RWPE2 (cell line): ENCODE results near the gene RBMS1.
A peak's percentile ranks its signal among the peaks of the same experiment; 100 is the strongest.
"Not testable (repeated sequence)": the region's sequence is repeated elsewhere in the genome, so short reads cannot be mapped to it uniquely, and the experiment has no call there.

Experiments used
- ATAC-seq: fragments of 200-7000 bp; cut with Tn5 transposase; 3 replicates; pipeline ENCODE4 v1.9.1; 2021; ENCODE audit warnings: low read depth
- DNase-seq: peaks from one replicate; pipeline ENCODE4 v3.0.0-alpha.2; 2020; ENCODE audit warnings: low spot score
- H3K27ac ChIP-seq: fragments of 450-650 bp; 2 replicates; pipeline ENCODE4 v1.5.1; 2017; ENCODE audit warnings: mild to moderate bottlenecking; ENCODE audit not compliant: poor library complexity, severe bottlenecking
- H3K27me3 ChIP-seq: fragments of 250-450 bp; sonication (Bioruptor Pico); 2 replicates; pipeline ENCODE4 v1.5.1; 2021; ENCODE audit warnings: mild to moderate bottlenecking, moderate library complexity; ENCODE audit not compliant: insufficient read depth, poor library complexity, severe bottlenecking
- H3K36me3 ChIP-seq: fragments of 250-450 bp; sonication (Bioruptor Pico); 2 replicates; pipeline ENCODE4 v1.5.1; 2020; ENCODE audit warnings: low read depth, mild to moderate bottlenecking, moderate library complexity
- H3K4me1 ChIP-seq: fragments of 250-450 bp; sonication (Bioruptor Pico); 2 replicates; pipeline ENCODE4 v1.5.1; 2021; ENCODE audit warnings: mild to moderate bottlenecking, moderate library complexity; ENCODE audit not compliant: insufficient read depth, poor library complexity, severe bottlenecking
- H3K4me3 ChIP-seq: fragments of 250-450 bp; sonication (Bioruptor Pico); 2 replicates; pipeline ENCODE4 v1.5.1; 2021; ENCODE audit warnings: mild to moderate bottlenecking, moderate library complexity; ENCODE audit not compliant: severe bottlenecking
- H3K9me3 ChIP-seq: fragments of 250-450 bp; sonication (Bioruptor Pico); 2 replicates; pipeline ENCODE4 v1.5.1; 2021; ENCODE audit warnings: mild to moderate bottlenecking, moderate library complexity; ENCODE audit not compliant: severe bottlenecking
- TF ChIP-seq, protein P1 (sequence below): fragments of 450-650 bp; IDR thresholded peaks from one replicate; pipeline ENCODE4 v1.5.1; 2017; ENCODE audit warnings: mild to moderate bottlenecking, moderate library complexity; ENCODE audit not compliant: poor library complexity, severe bottlenecking

RBMS1 gene

DNA sequence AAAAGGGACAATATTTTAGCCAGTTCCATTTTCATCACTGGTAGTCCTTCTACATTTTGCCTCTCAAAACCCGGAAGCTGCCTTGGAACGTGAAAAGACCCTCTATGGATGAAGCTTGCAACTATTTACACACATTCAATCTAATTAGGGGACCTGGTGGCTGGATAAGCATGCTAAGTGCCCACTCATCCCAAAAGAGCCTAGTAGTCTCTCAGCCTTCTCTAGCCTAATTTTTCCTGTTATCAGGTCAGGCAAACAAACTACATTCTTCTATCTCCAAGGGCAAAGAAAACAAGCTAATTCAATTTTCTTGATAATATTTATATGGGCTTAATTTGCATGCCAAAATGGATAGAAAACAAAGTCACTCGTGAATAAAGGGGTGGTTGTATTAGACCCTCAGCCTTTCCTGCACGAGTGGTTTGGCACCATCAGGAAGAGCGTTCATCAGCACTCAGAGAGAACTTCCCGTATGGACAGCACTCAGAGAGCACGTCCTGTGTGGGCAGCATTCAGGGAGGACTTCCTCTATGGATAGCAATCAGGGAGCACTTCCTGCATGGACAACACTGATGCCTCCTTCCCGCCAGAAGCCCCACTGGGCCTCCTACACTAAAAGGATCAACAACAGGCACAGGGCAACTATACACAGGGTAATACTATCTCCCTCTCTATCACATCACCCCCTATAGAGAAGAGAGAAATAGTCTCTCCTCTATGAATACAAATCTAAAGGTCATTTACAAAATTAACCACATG lies 122.2 kb downstream of the RBMS1 start:
- H3K27ac ChIP-seq: peak overlapping the region; percentile 93
- DNase-seq (no peak), ATAC-seq (0 out of 3 replicates have a peak, but pooled peaks have one; percentile 13)
- peaks cover 72% of the 10 kb centered on the region for H3K4me1 ChIP-seq
- no peak overlapping the region for H3K4me3 ChIP-seq
- H3K36me3 ChIP-seq: peaks cover 7% of the 10 kb centered on the region; the same call in 1 of the 2 replicates
- no peaks in the 10 kb centered on the region for H3K9me3 ChIP-seq
- TF ChIP-seq, protein P1, sequence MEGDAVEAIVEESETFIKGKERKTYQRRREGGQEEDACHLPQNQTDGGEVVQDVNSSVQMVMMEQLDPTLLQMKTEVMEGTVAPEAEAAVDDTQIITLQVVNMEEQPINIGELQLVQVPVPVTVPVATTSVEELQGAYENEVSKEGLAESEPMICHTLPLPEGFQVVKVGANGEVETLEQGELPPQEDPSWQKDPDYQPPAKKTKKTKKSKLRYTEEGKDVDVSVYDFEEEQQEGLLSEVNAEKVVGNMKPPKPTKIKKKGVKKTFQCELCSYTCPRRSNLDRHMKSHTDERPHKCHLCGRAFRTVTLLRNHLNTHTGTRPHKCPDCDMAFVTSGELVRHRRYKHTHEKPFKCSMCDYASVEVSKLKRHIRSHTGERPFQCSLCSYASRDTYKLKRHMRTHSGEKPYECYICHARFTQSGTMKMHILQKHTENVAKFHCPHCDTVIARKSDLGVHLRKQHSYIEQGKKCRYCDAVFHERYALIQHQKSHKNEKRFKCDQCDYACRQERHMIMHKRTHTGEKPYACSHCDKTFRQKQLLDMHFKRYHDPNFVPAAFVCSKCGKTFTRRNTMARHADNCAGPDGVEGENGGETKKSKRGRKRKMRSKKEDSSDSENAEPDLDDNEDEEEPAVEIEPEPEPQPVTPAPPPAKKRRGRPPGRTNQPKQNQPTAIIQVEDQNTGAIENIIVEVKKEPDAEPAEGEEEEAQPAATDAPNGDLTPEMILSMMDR: no peak
- no peaks in the 10 kb centered on the region for H3K27me3 ChIP-seq

DNA sequence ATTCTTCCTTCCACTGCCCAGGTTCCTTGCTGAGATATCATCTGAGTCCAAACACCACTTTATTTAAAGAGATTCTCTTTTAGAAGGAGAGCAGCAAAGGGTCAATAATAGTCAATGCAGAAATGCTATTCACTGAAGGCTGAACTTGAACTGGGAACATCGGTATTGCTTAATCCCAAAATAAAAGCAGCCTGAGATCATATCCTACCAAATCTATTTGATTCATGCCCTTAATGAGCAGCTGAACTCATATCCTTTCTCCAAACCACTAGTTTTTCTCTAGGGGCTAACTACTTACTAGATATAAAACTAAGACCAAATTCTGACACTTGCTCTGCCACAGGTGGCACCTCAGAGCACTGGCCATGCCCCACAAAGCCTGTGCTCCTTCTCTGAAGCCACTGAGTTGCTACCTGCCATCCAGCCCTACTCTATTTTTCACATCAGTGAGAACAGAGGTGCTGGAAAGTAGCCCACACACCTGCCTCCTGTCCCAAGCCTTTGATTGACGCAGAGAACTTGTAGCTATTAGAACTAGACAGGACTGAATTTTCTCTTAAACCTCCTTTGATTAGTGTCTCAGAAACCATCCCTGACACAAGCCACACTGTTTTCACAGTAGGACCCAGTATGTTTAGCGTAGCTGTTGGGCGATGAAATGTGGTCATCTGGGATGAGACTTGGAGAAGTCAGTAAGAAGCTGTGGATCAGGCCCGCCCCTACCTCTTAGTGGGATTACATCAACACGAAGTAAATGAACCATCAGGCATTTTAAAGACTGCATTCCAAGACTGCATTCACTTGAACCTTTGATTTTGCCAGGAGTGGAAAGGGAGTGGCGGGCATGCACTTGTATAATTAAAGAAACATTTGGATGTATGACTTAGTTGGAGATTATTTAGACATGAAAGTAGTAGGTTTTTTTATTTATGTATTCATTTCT lies 124.3 kb downstream of the RBMS1 start:
- no peak for ATAC-seq
- peak overlapping the region; percentile 47 for H3K27ac ChIP-seq
- TF ChIP-seq, protein P1: no peak
- no peaks in the 10 kb centered on the region for H3K9me3 ChIP-seq
- peaks cover 52% of the 10 kb centered on the region for H3K4me1 ChIP-seq
- DNase-seq: no peak
- H3K27me3 ChIP-seq: no peaks in the 10 kb centered on the region
- peaks cover 11% of the 10 kb centered on the region; the same call in 1 of the 2 replicates for H3K36me3 ChIP-seq
- H3K4me3 ChIP-seq: no peak overlapping the region

DNA sequence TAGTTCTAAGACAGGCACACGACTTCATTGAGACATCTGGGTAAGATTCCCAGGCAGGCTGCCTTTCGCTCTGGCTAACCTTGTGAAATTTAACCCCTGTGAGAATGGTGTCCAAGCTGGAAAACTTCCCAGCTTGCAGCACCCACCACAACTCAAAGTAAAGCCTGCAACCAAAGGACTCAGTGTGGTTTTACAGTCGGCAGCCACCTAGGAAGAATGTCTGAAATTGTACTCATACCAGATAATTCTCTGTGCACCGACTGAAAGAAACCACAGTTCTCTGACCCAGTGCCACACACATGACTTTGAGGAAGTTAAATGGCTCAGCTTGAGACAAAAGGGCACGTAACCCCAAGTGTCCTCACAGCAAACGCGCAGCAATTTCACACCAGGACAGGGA lies 125.7 kb downstream of the RBMS1 start:
- no peak for DNase-seq
- peak overlapping the region; percentile 47 for H3K27ac ChIP-seq

DNA sequence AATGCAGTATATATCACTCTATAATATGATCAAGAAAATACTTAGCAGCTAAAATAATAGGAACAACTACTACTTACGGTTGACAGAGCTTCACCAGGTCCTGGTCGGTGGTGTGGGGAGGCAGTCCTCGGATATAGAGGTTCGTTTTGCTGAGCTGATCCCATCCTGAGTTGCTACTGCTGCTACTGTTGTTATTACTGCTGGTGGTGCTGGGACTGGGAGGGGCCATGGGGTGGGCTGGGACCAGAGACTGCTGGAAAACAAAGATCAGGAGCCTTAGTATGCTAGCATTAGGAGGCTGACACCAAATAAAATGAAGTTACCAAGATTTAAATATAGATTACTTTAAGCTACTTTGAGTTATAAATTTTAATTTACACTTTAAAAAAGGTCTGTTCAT lies 126.5 kb downstream of the RBMS1 start:
- DNase-seq, H3K4me3 ChIP-seq, ATAC-seq, H3K27me3 ChIP-seq, H3K9me3 ChIP-seq: not testable (repeated sequence)
- Histone ChIP-seq H3K36me3 (peaks cover 14% of the 10 kb centered on the region; the same call in 1 of the 2 replicates), H3K27ac (peak overlapping the region; percentile 47), H3K4me1 (peaks cover 31% of the 10 kb centered on the region)

More for the DNA sequence above, 125.7 kb downstream of the RBMS1 start:
- H3K9me3 ChIP-seq: no peaks in the 10 kb centered on the region
- 0 out of 3 replicates have a peak, but pooled peaks have one; percentile 21 for ATAC-seq
- H3K36me3 ChIP-seq: peaks cover 14% of the 10 kb centered on the region; the same call in 1 of the 2 replicates
- TF ChIP-seq, protein P1: no peak
- H3K4me1 ChIP-seq: peaks cover 39% of the 10 kb centered on the region
- no peaks in the 10 kb centered on the region for H3K27me3 ChIP-seq
- H3K4me3 ChIP-seq: no peak overlapping the region

DNA sequence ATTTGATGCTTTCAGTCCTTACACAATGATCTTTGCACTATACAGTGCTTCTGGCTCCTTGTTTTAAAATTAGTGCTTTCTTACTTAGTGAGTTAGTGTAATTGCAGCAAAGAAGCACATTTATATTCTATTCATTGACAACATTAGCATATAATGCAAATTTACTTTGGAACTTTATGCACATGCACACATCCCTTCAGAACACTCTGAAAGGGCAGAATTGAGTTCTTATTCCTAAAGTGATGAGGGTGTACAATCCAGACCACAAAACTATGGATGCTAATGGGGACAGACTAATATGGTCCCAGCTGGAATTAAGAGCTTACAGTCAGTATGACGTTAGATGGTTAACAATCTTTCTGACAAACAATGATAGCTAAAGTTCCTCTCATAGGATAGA lies 127.1 kb downstream of the RBMS1 start:
- DNase-seq: no peak
- peaks cover 25% of the 10 kb centered on the region for H3K4me1 ChIP-seq
- ATAC-seq: no peak
- TF ChIP-seq, protein P1: no peak
- no peak overlapping the region for H3K4me3 ChIP-seq
- peaks cover 14% of the 10 kb centered on the region; the same call in 1 of the 2 replicates for H3K36me3 ChIP-seq
- H3K27ac ChIP-seq: no peak overlapping the region
- H3K27me3 ChIP-seq: no peaks in the 10 kb centered on the region
- no peaks in the 10 kb centered on the region for H3K9me3 ChIP-seq
